Testis (tissue), 2 donors: ENCODE data around the gene UTS2B.

Experiments
- POLR2A ChIP-seq: fragments of 450-650 bp; IDR thresholded peaks from one replicate; pipeline ENCODE4 v1.6.1; 2017; ENCODE audit warnings: antibody characterized with exemption, mild to moderate bottlenecking, moderate library complexity
- TF ChIP-seq, protein P1 (sequence below), 3 experiments: fragments of 450-650 bp in 2 of 3; fragments of 200-600 bp in 1 of 3; sonication (generic) in 1 of 3; IDR thresholded peaks; one replicate each; pipeline ENCODE4 v1.5.1; 2016 to 2019; ENCODE audit warnings: antibody characterized with exemption in 3 of 3, mild to moderate bottlenecking in 2 of 3, moderate library complexity in 1 of 3

DNA sequence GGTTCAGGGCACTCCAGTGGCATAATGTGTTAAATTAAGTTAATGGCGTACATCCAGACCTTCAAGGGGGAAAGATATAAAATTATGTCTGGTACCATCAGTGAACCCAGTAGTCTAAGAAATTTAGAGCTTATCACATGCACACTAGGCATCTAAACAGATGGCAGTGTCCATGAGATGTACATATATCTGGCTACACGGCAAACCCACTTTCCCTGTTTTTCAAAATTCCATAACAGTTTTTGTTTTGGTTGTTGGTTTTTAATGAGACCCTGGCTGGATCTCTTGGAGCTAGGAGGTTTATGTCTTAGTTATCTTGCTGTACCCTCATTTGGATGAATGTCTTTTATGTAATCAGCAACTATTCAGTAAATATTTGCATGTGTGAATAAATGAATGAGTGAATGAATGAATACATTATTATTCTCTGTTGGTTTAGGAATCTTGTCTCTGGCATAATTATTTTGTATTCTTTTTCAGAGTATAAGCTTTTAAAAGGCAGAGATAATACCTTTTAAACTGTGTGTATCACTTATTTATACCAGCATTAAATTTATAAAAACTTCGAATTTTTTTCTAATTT lies 3.1 kb upstream of the UTS2B start:
- TF ChIP-seq, protein P1, sequence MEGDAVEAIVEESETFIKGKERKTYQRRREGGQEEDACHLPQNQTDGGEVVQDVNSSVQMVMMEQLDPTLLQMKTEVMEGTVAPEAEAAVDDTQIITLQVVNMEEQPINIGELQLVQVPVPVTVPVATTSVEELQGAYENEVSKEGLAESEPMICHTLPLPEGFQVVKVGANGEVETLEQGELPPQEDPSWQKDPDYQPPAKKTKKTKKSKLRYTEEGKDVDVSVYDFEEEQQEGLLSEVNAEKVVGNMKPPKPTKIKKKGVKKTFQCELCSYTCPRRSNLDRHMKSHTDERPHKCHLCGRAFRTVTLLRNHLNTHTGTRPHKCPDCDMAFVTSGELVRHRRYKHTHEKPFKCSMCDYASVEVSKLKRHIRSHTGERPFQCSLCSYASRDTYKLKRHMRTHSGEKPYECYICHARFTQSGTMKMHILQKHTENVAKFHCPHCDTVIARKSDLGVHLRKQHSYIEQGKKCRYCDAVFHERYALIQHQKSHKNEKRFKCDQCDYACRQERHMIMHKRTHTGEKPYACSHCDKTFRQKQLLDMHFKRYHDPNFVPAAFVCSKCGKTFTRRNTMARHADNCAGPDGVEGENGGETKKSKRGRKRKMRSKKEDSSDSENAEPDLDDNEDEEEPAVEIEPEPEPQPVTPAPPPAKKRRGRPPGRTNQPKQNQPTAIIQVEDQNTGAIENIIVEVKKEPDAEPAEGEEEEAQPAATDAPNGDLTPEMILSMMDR (IDR thresholded peaks at IDR 0.05), result no peak
- TF ChIP-seq POLR2A, result no peak
